GM18909 (cell line): ENCODE data around the gene MYOCD.
"Not testable (repeated sequence)": the region's sequence is repeated elsewhere in the genome, so short reads cannot be mapped to it uniquely, and the experiment has no call there.

Experiments
- ATAC-seq: cut with Tn5 transposase; IDR thresholded peaks from one replicate; pipeline ENCODE4 v1.9.1; 2021; ENCODE audit warnings: mild to moderate bottlenecking; ENCODE audit not compliant: unreplicated experiment, poor library complexity

Gene MYOCD, protein sequence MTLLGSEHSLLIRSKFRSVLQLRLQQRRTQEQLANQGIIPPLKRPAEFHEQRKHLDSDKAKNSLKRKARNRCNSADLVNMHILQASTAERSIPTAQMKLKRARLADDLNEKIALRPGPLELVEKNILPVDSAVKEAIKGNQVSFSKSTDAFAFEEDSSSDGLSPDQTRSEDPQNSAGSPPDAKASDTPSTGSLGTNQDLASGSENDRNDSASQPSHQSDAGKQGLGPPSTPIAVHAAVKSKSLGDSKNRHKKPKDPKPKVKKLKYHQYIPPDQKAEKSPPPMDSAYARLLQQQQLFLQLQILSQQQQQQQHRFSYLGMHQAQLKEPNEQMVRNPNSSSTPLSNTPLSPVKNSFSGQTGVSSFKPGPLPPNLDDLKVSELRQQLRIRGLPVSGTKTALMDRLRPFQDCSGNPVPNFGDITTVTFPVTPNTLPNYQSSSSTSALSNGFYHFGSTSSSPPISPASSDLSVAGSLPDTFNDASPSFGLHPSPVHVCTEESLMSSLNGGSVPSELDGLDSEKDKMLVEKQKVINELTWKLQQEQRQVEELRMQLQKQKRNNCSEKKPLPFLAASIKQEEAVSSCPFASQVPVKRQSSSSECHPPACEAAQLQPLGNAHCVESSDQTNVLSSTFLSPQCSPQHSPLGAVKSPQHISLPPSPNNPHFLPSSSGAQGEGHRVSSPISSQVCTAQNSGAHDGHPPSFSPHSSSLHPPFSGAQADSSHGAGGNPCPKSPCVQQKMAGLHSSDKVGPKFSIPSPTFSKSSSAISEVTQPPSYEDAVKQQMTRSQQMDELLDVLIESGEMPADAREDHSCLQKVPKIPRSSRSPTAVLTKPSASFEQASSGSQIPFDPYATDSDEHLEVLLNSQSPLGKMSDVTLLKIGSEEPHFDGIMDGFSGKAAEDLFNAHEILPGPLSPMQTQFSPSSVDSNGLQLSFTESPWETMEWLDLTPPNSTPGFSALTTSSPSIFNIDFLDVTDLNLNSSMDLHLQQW

DNA sequence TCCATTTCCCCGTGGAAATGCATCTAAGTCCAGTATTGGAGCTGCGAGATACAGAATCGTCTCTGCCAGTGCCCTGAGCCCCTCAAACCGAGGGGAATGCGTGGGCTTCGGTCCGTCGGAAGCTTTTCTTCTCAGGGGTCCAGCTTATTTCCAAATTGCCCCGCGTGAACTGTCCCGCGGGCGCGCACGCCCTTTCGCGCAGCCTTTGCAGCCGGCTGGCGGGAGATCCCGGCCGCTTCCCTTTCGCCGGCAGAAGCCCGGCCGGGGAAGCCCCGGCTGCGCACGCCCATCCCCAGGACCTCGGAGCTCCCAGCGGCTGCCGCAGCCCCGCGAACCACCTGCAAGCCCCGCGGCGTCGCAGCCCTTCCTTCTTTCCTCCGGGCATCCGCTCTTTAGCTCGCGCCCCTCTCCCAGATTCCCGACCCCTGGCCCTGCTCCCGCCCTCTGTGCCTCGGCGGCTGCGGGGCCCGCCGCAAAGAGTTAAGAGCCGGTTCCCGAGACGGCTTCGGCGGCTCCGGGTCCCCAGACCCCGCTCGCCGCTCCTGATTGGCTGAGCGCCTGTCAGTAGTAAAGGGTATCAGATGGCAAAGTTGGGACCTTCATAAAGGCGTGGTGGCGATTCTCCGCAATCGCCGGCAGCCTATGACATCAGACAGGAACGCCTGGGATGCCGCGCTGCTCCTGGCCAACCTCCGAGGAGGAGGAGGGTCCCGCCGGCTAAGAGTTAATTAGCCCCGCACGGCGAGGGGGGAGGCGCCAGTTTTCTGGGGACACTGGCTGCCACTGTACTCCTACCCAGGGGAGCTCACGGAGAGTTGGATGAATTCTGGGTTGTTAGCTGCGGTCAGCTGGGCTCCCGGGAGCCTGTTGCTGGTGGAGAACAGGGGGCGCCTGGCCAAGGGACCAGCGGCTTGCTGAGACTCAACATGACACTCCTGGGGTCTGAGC is at the start of gene MYOCD:
MYOCD (plus strand) TSS at position 628 of the 948 bp plus-strand sequence; CDS start at position 927, 299 bp downstream.
- ATAC-seq: no peak

DNA sequence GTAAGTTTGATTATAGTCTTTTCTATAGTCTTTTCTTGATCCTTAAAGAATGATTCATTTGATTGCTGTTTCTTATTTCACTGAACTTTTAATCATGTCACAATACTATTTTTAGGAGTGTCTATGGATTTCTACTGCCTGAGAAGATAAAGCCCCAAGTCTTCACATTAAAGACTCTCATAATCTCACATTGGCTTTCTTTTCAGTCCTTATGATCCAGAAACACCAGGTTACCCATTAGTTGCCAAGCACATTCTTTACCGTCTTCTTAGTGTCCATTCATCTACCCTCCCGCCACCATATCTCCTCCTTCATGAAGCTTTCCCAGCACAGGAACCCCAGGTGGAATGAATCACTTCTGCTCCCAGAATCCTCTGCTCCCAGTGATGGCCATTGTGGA is 49.5 kb upstream of the MYOCD start:
- ATAC-seq: no peak

DNA sequence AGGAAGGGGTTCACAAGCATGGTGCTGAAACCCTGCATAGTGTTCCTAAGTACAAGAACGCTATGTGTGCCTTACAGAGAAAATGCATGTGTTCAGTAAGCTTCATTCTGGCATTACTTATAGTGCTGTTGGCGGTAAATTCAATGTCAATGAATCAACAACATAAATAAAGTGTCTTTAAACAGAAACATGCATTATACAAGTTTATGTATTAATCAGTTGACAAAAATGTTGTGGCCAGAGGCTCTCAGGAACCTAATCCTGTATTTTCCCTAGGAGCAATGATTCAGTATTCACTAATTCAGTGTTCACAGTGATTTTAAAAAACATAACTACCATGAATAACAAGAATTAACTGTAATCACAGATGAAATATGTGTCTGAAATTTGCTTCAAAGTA is 47.1 kb upstream of the MYOCD start:
- ATAC-seq: no peak

DNA sequence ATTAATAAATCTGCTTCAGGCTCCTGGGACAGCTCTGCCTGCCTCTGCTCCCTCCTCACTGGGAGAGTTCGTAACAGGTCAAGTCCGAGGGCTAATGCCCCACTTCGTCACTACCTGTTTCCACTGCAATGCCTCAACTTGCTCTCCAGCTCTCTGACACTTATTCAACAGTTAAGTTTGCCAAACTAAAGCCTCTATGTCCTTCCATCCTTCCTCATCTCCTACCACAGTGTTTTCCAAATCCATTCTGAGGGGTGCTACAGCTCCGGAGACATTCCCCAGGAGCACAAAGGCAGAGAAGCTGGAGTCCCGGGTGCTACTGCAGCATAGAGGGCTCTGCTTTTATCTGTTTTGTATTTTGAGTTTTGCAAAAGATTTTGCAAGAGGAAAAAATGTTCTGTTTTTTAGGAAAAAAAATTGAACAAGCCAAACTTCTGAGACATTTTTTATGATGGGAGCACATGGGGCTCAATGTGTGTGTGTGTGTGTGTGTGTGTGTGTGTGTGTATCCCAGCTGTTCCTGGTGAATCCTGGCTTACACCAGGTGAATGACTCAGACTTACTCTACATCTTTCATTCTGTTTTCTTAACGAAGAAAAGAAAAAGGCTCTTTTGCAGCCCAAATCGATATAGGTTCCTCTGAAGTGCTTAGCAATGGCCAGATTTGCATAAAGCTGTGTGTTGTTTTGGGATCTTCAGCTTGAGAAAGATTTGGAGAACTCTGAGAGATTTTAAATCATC is 46.1 kb upstream of the MYOCD start:
- ATAC-seq: no peak

DNA sequence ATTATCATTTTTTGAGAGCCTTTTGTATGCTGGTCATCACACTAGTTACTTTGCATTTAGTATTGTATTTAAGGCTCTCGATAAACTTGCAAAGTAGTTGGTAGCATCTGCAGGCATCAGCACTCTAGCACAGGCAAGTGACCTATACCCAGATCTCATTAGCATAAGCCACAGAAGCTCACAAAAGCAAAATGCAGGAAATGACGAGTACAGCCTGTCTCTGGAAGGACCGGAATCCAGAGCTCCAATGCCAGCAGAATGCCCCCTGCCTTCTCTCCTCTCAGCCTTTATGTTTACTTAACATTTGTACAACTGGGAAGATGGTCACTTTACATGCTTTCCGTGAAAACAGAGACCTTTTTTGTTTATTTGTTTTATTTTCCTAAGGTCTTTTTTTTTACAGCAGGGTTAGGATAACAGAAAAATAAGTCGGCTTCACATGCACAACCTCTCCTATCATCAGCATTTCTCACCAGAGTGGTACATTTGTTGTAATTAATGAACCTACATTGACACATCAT is 45.4 kb upstream of the MYOCD start:
- ATAC-seq: no peak

DNA sequence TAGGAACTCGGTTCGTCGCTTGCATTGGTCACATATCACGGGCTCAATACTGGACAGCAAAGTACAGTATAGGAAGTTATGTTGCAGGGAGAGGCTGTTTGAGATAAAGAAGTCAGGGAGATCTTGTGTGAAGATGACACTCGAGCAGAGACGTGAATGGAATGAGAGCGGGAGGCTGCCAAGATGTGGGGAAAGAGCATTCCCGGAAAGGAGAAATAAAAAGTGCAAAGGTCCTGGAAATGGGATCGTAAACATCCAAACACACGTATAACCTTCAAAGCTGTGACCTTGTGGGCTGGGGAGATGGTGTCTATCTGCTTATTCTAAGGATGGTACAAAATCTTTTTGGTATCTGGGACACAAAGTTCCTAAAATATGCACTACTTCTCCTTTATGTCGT is 43.0 kb upstream of the MYOCD start:
- no peak for ATAC-seq

DNA sequence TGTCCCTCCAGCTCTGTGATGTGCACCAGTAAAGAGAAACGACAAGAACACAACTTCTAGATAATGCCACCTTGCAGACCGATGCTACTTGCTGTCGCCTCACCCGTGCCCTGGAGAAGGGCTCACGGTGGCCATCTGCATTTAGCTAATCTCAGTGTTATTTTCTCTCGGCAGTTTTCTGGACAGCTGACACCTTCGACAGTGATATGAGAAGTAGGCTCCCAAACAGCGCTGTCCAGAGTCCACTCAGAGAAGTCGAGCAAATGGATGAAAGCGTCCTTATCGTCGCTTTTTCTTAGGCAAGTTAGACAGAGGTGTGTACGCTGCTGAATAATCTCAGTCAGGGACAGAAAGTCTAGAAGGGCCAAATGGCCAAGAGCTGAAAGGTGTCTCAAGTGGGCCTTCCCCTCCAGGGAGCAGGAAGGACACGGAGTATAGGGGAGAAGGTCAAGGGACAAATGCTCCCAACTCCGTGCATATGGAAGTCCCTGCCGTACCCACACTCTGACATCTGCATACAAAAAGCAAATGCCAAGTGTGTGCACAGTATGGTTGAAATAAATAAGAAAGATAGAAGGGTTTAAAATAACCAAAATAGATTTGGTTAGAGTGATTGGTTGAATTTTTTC is 42.4 kb upstream of the MYOCD start:
- no peak for ATAC-seq

DNA sequence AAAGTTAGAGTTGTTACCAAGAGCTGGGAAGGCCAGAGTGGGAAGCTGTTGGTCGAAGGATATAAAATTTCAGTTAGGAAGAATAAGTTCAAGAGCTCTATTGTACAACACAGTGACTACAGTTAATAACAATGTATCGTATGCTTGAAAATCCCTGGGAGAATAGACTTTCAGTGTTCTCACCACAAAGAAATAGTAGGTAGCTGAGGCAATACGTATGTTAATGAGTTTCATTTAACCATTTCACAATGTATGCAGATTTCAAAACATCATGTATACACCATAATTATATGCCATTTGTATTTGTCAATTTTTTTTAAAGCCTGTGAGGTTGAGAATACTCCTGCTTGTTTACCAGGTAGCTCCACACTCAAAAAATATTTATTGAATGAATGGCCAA is 41.5 kb upstream of the MYOCD start:
- ATAC-seq: no peak

DNA sequence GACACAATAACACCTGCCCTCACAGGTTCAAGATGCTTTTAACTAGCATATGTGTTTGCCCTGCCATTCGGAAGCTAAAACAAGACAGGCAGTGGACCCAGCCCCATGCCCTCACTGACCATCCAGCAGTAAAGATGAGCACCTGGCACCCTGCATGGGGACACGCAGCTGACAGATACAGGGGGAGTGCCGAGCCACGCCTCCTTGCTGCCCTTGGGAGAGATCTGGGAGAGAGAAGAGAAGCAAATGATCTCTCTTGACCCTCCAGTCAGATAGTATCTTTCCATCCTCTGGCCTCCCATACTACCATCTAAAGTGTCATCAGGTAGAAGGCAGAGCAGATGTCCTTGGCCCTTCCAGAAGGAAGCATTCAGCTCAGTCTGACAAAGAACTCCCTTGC is 40.6 kb upstream of the MYOCD start:
- no peak for ATAC-seq

DNA sequence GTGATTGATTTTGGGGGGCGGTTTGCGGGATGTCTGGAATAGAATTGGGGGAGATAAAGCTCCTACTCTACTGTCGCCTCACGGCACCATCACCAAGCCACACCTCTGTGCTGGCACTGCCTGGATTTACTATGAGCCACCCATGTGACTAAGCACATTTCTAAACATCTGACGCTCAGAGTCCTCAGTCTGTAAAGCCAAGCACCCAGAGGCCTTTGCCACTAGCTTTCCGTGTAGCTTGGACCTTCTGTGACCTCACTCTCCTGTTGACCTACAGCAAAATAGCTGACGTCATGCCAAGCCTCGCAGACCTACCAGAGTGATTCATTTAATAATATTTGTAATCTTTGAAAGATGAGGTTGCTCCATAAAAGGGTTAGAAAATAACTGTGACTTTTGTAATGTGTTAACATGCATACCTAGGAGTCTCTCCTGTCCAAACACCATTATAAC is 38.5 kb upstream of the MYOCD start:
- ATAC-seq: no peak

DNA sequence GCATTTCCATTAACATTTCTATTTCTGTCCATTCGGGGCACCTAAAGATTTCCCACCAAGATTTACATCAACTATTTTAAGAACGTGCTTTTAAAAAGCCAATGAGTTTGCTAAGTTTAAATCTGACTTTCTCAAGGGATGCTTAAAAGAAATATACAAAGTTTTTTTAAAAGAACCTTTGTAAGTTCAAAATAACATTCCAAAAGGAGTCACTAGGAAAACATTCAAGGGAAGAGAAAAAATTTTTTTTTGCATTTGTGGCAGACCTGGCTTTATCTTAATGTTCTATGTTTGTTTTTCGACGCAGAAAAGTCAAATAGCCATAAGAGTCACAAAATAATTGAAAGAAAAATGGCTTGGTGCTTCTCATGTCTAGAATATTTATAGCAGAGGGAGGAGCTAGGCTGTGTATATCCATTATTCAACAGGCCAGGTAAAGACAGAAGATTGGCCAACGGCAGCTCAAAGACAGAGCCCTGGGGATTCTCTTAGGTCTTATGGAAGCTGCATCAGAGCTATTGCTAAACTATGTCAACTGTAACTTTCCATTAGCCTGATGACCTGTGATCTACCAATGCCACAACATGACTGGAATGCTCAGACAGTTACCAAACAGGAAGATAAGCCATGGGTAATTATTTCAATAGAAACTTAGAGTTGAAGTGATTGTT is 37.8 kb upstream of the MYOCD start:
- no peak for ATAC-seq

DNA sequence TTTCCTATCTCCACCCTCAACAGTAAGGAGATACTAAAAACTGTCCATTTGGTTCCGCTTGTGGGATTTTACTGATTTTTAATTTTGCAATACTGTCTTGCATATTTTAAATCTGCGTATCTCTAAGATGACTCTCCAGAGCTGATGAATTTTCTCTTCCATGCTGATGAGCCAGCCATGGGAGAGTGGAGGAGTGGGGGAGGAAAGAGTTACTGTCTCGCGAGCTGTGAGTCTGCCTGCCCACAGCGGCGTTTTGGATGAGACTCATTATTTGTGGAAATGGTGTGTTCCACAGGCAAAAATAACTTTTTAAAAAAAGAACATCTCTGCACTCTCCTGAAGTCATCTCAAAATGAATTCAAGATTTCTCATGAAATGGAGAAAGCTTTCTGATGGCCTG is 34.6 kb upstream of the MYOCD start:
- ATAC-seq: no peak

DNA sequence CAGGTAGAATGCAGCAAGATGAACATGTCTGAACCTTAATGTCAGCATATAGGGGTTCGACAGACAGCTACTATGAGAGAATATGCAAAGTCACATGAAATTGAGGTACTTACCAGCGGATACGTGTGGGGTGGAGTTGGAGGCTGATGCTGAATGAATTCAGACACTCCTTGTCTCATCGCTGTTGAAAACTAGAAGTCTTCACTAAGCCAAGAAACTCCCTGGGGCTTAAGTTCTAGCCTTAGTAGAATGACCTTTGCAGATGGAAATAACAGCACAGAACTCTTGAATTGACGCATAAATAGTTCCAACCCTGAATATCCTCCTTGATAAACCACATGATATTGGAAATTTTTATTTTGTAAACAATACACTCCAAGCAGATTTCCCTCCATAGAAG is 32.9 kb upstream of the MYOCD start:
- no peak for ATAC-seq

DNA sequence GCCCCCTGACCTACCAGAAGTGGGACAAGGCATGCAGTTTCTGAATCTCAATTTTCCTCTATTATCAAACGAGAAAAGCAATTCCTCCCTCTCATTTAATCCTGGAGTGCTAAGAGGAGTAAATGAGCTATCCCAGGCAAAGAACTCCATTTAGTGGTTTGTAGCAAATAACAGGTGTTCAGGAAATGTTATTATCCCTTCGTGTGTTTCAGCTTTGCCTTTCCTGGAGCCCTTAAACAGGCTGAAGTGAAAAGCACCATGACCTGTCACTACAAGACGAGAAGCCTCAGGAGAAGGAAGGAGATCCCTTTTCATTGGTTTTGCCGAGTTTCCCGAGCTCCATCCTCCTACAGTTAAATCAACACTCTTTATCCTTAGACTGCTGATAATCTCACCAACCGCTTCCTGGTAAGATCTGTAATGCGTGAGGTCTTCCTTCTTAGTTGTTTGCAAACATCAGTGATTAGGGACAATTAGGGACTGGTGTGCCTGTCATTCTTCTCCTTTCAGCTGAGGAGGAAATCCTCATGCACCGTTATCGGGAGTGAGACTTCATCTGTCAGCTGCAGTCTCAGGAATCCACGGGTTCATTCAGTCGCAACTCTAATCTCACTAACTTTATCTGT is 30.8 kb upstream of the MYOCD start:
- ATAC-seq: no peak

DNA sequence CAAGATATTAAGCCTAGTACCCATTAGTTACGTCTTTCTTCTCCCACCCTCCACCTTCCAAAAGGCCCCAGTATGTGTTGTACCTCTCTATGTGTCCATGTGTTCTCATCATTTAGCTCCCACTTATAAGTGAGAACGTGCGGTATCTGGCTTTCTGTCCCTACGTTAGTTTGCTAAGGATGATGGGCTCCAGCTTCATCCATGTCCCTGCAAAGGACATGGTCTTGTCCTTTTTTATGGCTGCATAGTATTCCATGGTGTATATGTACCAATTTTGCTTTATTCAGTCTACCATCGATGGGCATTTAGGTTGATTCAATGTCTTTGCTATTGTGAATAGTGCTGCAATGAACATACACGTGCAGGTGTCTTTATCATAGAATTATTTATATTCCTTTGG is 29.7 kb upstream of the MYOCD start:
- not testable (repeated sequence) for ATAC-seq

DNA sequence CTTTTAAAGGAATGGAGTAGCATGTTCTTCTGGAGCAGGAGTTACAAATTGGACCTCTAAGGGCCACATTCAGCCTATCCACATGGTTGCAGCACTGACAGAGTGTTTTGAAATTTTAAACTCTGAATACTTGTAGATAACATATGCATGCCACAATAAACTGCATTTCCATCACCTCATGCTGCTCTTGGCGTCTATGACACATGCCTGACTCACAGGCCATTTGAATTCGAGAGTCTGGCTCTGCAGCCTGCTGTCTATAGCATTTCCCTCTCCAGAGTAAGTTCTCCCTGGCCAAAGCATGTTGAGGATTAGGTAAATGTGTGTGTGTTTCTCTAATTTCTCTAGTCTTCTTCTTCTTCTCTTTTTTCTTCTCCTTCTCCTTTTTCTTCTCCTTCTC is 28.7 kb upstream of the MYOCD start:
- ATAC-seq: no peak

DNA sequence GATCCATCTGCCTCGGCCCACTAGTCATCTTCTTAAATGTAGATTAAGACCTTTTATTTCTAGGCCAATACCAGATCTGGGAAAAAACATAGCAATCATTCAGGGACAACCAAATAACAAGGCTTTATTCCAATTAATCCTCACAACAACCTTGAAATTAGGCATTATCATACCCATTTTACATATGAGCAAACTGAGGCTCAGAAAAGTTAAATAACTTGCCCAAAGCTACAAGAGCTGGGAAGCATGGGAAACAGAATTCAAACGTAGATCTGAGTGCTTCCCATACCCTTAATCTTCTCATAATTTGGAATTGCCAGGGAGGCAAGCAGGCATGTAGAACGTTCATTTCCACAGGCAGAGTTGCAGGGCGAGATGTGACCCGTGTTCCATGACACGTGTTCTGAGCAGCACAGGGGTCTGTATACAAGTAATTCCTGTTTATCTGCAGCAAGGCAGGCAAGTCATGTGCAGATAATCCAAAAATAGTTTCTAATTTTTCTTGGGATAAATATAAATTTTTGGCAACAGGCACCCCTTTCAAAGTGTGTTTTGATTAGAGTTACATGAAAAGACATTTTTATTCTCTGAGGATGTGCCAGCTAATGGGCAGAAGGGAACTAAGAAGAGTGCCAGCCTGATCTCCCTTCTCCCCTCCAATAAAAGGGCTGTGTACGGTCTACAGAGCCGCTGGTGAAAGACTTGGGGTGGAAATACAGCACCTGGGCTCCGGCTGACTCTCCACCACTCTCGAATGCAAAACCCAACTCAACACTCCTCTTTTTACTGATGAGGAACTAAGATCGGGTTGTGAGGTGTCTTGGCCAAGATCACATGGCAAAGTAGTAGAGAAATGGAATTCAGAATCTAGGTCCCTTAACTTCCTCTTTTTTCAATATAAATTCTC is 27.7 kb upstream of the MYOCD start:
- no peak for ATAC-seq
